NCI-H510A treated with DMSO at 0.1 percent for 48 hours (cell line): ENCODE data around the gene ESD.
"Not testable (repeated sequence)": the region's sequence is repeated elsewhere in the genome, so short reads cannot be mapped to it uniquely, and the experiment has no call there.

Experiments
- DNase-seq: peaks from one replicate; lab custom pipeline; 2025; lab: John Stamatoyannopoulos, UW

Gene ESD

GRCh38 chr13:46783504-46783903 lies 13.5 kb downstream of the ESD start:
- DNase-seq: no peak

- no peak for DNase-seq
These were observed 14.3 kb downstream of the ESD start for GRCh38 chr13:46782691-46783090.

DNA sequence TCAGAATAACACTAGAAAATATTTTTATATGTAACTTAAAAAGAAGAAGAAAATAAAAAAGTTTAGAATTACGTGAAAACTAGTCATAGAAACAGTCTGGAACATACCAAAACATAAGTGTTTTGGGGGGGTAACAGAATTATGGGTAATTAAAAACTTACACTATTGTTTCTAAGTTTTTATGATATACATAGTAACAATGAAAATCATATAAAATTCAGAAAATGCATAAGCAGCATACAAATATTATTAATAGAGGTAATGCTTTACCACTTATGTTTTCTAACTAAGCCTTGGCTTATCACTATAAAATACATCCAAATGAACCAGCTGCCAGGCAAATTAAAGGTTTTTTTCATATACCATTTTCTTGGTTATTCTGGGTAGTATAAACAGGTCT lies 14.9 kb downstream of the ESD start:
- DNase-seq: no peak

- no peak for DNase-seq
These were observed 18.1 kb downstream of the ESD start for GRCh38 chr13:46778890-46779289.

DNA sequence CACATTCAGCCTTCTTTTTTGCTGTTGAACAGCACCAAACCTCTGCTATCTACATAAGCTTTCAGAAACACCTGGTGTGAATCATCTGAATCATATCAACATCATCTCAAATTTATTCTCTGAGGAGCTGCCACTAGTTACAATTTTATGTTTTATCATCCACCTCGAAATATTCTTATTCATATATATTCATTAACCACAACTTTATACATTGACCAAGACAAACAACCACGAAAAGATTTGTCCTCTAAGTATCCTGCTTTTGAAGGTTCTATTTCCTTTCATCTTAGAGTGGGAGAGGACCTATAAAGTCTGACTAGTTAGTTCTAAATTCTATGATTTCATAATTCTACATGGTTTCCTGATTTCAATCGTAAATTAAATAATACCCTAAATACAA lies 18.9 kb downstream of the ESD start:
- no peak for DNase-seq

DNA sequence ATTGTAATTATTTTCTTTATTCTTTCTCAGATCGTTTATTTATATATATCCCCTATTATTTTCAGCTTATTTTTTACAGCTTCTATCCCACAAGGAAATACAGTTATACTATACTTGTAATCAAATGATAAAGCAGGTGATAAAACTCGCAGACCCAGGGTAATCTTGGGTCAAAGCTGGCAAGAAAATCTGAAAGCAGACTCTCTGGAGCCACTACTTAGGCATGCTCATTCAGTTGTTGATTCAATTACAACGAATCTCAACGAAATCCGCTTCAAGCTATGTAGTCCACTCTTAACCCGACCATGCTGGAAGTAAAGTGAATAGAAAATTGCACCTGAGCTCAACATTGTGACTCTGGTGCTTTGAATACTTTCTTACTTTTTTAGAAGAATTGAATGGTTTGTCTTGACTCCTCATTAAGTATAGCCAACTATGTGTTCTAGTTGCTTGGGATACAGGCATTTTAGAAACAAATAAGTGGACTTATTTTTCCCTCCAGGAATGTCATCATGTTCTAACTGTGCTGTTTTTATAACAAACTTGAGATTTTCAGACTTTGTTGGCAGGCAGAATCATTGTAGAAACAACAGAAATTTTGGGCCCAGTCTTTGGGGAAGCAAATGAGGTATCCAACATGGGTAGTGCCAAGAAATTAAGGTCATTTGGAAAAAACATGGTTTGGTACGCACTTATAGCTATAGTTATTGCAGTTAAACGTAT lies 21.4 kb downstream of the ESD start:
- DNase-seq: no peak

GRCh38 chr13:46773541-46773940 lies 23.4 kb downstream of the ESD start:
- DNase-seq: no peak

- no peak for DNase-seq
These were observed 25.3 kb downstream of the ESD start for GRCh38 chr13:46771693-46772092.

DNA sequence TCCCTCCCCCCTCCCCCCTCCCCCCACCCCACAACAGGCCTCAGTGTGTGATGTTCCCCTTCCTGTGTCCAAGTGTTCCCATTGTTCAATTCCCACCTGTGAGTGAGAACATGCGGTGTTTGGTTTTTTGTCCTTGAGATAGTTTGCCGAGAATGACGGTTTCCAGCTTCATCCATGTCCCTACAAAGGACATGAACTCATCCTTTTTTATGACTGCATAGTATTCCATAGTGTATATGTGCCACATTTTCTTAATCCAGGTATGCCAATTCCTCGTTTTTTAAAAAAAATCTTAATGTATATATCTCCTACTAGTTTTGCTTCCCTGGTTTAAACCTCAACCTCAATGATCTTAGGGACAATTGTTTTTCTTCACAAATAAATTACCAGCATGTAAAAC lies 27.0 kb downstream of the ESD start:
- DNase-seq: not testable (repeated sequence)

GRCh38 chr13:46761866-46762265 lies 35.1 kb downstream of the ESD start:
- DNase-seq: no peak

GRCh38 chr13:46761174-46761573 lies 35.8 kb downstream of the ESD start:
- no peak for DNase-seq

DNA sequence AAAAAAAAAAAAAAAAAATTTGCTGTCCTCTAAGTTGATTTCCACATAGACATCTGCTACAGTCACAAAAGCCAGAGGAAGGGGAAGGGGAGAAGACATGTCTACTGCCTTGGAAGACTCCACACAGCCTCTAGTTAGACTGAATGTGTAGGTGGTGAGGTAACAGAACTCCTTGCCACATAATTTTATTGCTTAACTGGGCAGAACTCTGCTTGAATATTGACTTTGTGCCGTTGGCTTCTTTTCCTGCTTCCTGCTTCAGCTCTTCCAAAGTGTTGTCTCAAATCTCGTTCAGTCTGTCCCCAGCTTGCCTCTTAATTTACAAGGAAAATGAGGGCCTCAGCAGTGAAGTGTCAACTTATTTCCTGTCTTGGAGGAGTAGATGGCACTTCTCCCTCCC lies 37.1 kb downstream of the ESD start:
- DNase-seq: no peak

DNA sequence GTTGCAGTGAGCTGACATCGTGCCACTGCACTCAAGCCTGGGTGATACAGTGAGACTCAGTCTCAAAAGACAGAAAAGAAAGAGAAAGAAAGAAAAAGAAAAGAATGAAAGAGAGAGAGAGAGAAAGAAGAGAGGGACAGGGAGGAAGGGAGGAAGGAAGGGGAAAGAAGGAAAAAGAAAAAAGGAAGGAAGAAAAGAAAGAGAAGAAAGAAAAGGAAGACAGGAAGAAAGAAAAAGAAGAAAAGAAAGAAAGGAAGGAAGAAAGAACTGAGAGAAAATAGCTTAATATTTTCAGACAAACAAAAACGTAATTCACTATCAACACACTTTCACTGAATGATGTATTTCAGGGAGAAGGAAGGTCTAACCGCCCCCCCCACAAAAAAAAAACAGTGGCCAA lies 39.3 kb downstream of the ESD start:
- DNase-seq: no peak

GRCh38 chr13:46756977-46757376 lies 40.0 kb downstream of the ESD start:
- DNase-seq: no peak

GRCh38 chr13:46755508-46755907 lies 41.5 kb downstream of the ESD start:
- not testable (repeated sequence) for DNase-seq

DNA sequence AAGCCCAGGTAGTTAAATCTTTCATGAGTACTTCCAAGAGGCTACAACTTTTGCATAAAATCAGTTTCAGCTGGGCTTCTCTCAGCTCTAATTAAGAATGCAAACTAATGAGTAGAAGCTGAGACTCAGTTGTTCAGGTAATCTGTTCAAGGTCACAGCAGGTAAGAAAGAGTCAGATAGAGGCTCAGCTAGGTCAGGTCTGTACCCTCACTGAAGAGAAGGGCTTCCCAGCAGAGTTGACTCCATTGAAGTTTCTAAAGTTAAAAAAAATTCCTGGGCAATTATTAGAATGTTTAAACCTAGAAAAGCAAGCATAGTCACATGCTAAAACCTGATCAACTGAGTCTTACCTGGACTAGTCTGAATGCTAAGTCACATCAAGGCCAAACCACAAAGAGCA lies 42.1 kb downstream of the ESD start:
- DNase-seq: no peak

DNA sequence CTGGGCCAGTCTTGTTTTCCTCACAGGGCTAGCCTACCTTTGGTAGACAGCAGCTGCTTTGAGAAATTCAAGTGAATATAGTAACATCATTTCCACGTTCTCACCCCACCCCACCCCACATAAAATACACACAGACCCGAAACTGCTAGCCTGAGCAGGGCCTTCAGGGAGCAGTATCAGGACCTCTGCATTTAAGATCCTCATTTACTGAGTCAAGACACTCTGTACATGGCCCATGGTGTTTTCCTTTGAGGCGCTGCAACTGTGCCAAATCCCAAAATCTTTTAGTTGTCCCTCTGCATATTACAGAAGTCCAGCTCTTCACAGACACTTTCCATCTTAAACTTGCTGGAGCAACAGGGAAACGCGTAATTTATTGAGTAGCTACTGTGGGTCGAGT lies 43.0 kb downstream of the ESD start:
- DNase-seq: no peak

DNA sequence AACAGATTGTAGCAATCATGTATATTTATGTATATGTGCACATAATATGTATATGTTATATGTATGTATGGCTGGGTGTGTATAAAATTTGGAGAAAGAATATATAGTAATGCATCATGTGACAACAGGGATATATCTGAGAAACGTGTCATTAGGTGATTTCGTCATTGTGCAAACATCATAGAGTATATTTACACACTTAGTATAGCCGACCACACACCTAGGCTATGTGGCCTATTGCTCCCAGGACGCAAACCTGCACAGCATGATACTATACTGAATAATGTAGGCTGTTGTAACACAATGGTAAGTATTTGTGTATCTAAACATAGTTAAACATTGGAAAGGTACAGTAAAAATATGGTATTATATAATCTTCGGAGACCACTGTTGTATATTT lies 43.8 kb downstream of the ESD start:
- DNase-seq: peak; percentile 0

DNA sequence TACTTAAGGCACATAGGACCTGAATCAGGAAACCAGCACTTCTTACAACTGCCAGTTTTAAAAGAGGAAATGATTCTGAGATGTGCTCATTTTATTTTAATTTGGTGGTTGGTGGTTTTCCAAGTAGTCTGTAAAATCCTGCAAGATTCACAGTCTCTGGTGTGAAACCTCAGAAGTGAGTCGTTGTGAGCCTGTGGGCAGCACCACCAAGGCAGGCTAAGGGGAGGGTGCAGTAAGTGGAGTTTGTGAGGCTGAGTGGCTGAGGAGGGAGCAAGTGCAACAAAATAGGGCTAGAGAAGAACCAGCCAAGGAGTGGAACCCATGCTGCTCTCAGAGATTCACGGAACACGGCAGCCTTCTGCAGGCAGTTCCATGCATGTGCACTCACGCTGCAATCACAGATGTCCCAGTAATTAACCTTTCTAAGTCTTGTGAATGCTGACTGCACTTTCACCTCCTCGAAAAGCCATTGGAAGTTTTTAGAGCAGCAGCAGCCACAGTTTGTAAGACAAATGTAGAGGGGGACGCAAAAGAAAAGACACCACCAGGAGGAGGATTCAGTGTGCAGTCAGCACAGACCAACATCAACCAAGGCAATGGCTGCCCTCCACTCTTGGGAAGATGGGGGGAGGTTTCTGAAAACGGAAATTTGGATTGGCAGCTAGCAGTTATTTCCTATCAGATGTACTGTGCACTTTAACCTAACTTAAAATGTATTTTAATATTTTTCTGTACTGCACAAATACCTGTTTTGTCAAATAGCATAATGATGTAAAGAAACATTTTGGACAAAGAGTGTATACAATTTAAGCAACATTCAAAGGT lies 44.9 kb downstream of the ESD start:
- DNase-seq: no peak

- DNase-seq: no peak
These were observed 47.0 kb downstream of the ESD start for GRCh38 chr13:46749951-46750350.

- no peak for DNase-seq
These were observed 48.7 kb downstream of the ESD start for GRCh38 chr13:46748300-46748699.

GRCh38 chr13:46747031-46747820 lies 49.7 kb downstream of the ESD start:
- DNase-seq: no peak

GRCh38 chr13:46745706-46746105 lies 51.3 kb downstream of the ESD start:
- DNase-seq: no peak
